HS-5 (cell line): ENCODE results near the gene CARD9.
A peak's percentile ranks its signal among the peaks of the same experiment; 100 is the strongest.
"Not testable (repeated sequence)": the region's sequence is repeated elsewhere in the genome, so short reads cannot be mapped to it uniquely, and the experiment has no call there.

ENCODE experiments used
- DNase-seq: peaks from one replicate; pipeline ENCODE4 v3.0.0-alpha.2; 2012; ENCODE audit warnings: low read depth

Gene CARD9

GRCh38 chr9:136363949-136364748, 9.3 kb downstream of the CARD9 start:
- DNase-seq = no peak

DNA sequence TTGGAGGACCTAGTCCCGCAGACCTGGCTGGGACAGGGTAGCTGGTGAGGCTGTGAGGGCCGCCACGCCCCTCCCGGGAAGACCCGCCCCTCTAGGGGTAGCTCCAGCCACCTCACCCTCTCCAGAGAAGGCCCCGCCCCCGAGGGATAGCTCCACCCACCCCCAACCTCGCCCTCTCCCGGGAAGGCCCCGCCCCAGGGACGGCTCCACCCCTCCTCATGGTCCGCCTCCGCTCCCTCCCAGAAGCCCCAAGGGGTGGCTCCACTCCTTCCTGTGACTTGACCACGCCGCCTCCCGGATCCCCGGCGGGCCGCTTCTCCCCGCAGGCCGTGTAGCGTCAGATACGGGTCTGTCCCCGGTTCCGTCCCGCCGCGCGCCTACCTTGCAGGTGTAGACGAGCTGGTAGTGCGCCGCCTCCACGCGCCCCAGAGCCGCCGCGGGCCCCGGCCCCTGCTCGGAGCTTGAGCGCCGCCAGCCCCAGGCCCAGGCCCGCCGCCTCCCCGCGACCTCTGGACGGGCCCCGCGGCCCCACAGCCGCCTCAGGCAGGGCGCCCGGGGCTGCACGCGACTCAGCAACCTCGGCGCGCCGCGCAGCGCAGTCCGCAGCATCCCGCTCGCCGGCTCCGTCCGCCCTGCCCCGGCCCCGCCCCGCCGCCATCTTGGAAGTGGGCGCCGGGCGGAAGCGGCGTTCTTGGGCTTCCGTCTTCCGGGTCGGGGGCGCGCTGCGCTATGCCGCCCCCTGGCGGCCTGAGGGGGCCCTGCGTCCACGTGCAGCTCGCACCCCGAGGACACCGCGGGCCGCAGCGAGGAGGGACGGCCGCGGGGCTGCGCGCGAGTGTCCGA, 10.1 kb downstream of the CARD9 start, which contains the start of gene DNLZ:
DNLZ (minus strand) TSS at position 639 of the 843 bp plus-strand sequence; CDS start at position 609, 30 bp downstream.
- peak; percentile 64 for DNase-seq

GRCh38 chr9:136362450-136362784, 11.1 kb downstream of the CARD9 start:
- DNase-seq = no peak

DNA sequence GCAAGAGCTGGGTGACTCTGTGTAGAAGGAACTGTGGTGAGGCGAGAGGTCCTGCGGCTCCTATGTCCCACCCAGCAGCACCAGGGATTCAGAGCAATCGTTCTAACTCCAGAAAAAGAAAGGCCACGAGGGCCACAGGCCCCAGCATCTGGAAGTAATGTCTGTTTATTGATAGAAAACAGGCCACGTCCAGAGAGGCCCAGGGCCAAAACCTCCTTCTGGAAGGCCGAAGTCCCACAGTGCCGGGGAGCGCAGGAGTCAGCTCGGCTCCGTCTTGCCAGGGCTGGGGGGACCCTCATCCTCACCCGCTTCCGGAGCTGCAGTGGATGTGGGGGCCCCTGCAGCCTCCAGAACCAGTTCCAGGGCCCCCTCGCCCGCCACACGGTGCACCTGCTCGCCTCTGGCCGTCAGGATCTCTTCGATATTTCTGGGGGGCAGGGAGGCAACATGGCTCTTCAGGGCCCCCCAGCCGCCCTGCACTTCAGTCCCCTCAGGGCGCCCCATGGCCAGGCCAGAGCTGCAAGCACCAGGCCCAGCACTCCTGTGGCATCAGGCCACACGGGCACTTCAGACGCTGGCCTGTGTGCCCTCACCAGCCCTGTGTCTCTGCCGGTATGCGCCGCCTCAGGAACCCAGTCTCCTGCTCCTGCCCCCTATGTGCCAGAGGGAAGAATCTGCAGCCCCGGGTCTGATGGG, 11.6 kb downstream of the CARD9 start:
- no peak for DNase-seq

GRCh38 chr9:136361047-136361753, 12.3 kb downstream of the CARD9 start:
- no peak for DNase-seq

DNA sequence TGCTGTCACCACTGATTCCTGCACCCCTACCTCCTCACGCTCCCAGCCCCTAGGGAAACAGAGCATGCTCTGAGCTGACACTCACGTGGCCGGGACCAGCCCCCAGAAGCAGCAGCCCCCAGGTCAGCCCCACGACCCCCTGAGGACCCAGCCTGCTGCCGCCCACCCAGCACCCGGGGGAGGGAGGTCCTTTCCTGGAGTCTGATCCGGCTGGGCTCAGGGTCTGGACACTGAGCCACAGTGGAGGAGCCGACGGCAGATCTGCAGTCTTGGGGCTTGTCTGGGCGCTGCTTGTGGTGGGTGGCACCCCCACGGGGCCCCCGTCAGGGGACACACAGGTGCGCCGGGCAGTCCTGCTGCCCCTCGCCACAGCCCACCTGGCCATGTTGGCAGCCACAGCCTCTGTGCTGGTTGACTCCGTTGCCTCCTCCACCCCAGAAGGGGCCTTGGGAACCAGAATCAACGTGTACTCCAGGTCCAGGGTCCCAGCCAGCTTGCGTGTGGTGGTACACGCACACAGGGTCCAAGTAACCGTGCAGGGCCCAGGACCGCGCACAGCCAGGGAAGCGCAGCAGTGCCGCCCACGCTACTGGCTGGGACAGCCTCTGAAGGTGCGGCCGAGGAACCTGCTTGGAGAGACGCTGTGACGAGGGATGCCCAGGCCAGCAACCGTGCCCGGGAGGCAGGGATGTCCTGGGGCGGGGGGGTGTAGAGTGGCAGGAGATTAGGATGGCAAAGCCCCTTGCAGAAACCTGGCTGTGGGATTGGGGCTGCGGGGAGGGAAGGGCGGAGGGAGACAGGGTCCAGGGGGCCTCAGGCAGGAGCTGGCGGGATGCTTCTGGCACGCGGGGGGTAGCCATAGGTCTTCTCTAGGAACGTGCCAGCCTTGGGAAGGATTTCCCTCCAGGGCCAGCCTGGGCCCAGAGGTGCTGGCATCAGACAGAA, 13.4 kb downstream of the CARD9 start:
- no peak for DNase-seq

GRCh38 chr9:136358888-136359287, 14.6 kb downstream of the CARD9 start:
- DNase-seq = no peak

DNA sequence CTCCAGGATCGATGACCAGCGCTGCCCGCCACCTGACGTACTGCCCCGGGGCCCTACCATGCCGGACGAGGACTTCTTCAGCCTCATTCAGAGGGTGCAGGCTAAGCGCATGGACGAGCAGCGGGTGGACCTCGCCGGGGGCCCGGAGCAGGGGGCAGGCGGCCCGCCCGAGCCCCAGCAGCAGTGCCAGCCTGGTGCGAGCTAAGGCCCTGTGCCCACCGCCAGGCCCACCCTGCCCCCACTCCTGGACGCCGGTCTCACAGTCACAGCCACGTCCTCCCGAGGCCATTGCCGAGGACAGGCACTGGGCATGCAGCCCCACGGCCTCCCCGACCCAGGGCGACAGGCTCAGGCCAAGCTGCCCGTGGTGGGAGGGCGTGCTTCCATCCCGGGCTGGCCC, 15.5 kb downstream of the CARD9 start:
- no peak for DNase-seq

- DNase-seq = no peak
These were observed 16.2 kb downstream of the CARD9 start for GRCh38 chr9:136357202-136357725.

- DNase-seq = no peak
These were observed 17.6 kb downstream of the CARD9 start for GRCh38 chr9:136355616-136356557.

DNA sequence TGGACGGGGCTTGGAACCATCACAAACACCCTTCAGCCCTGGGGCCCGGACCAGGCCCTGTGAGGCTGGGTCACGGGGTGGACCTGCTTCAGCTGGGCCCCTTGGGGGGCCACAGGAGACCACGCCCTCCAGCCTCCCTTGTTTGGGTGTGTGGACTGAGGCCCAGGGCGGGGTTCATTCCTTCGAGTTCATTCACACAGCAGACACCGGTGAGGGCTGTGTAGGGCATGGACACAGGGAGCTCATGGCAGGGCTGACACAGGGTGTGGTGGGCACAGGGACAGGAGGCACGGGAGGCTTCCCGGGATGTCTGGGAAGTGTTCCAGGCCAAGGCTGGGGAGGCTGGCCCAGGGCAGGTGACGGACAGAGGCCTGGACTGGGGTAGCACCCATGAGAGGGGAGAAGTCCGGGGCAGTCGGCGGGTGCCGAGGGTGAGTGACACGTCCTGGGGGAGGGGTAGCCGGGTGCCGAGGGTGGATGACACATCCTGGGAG, 18.8 kb downstream of the CARD9 start:
- no peak for DNase-seq

DNA sequence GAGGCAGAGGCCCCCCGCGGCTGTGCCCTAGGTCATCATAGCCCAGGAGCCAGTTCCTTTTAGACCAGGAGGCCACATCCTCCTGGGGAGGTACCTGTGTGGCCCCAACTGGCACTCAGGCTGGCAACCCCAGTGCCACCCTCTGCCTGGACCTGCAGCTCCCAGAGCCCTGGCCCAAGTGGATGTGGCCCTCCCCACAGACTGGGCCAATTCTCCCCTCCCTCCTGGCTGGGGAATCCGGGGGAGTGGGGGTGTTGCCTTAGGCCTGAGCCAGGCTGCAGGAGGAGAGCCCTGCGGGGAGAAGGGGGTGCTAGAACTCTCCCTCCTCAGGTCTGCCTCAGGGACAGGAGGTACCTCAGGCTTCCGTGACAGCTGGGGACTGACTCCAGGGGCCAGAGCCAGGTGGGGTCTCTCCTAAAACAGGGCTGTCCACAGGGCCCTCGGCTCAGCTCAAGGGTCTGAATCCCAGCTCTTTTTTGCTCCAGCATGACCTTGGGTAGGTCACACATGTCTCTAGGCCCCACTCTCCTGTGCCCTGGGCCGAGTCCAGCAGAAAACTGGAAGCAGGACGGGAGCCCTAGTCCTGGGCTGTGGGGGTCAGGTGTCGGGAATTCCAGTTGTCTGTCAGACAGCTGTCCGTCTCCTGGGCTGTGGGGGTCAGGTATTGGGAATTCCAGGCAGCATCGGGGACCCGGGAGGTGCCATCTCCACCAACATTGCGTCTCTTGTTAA, 19.5 kb downstream of the CARD9 start:
- no peak for DNase-seq

DNA sequence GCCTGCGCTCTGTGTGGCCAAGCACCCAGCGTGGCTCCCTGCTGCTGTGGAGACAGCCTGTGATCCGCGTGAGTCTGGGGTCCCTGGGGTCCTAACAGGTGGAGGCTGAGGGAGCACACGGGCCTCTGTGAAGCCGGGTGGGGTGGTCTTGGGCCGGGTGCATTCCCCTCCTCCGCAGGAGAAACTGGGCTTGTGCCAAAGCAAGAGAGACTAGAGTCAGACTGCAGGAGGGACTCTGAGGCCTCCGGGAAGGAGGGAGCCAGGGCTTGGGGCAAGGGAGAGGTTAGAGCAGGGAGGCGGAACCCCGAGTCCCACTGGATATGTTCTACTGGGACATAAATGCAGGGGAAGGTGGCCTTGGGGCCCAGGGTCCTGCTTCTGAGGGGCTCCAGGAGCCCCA, 20.4 kb downstream of the CARD9 start:
- DNase-seq = no peak

GRCh38 chr9:136352682-136353081, 20.8 kb downstream of the CARD9 start:
- DNase-seq = no peak

DNA sequence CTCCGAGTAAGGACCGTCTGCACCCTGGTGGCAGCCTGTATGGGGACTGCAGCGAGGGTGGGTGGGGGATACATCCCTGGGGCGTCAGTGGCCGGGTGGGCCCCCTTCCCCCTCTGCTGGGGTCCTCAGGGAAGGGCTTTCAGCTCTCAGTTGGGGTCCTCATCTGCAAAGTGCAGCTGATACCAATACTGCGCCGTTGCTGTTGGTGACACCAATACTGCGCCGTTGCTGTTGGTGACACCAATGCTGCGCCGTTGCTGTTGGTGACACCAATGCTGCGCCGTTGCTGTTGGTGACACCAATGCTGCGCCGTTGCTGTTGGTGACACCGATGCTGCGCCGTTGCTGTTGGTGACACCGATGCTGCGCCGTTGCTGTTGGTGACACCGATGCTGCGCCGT, 21.6 kb downstream of the CARD9 start:
- DNase-seq = not testable (repeated sequence)

- DNase-seq = no peak
These were observed 22.1 kb downstream of the CARD9 start for GRCh38 chr9:136351252-136351800.

GRCh38 chr9:136349546-136349945, 23.9 kb downstream of the CARD9 start:
- no peak for DNase-seq

DNA sequence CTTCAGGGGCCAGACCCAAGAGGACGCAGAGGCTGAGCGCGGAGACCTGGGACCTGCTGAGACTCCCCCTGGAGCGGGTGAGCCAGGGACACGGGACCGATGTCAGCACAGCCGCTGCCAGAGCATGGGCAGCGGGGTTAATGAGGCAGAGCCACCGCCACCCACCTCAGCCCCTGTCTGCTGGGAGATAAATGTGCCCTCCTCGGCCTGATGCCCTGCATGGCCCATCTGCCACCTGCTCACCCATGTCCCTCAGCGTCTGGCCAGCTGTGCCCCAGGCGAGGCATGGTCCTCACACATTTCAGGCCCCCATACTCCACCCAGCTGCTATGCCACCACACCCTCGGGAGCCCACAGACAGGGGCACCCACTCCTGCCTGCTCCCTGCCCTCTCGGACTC, 24.8 kb downstream of the CARD9 start:
- DNase-seq = no peak
